Midbrain (tissue), 1 donor: ENCODE results near the gene RELN.

Experiments
- DNase-seq: peaks from one replicate; lab custom pipeline; 2025; lab: John Stamatoyannopoulos, UW

RELN gene

DNA sequence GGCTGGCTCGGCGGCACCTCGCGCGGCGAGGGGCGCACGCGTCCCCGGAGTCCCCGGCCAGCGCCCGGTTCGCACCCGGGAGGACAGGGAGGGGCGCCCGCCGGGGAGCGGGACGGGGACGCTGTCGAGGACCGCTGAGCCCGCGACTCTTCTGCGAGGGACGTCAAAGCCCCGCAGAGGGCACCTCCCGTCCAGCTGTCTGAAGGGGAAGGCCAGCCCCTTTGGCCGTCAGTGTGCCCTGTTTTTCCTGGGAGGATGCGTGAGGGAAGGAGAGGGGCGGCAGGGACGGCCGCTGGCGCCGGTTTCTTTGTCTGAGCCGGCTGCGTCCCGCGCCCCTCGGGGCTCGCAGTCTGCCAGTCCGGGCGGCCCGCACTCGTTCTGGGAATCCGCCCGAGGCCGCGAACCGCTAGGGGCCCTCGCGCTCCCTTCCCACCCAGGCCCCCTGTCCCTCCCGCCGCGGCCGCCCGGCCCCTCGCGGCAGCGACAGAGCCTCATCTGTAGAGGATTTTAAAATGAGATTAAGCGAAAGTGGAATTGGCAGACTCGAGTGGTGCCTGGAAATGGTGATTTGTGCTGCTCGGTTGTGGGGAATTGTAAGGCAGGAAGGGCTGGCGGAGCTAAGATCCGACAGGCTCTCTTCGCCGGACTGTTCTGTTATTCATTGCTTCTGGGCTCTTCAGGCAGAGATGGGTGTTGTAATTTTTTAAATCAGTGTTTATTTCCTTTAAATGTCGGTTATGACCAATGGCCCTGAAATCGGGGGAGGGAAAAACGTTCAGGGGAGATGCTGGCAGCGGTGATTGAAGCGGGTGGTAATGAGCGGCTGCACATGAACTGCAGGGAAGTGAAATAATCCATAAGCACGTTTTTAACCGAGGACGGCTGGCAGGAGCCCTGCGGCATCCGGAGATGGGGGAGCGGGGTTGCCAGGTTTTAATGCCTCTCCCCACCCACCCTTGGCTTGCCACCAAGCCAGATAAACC is 618 bp upstream of the RELN start:
- DNase-seq = no peak

DNA sequence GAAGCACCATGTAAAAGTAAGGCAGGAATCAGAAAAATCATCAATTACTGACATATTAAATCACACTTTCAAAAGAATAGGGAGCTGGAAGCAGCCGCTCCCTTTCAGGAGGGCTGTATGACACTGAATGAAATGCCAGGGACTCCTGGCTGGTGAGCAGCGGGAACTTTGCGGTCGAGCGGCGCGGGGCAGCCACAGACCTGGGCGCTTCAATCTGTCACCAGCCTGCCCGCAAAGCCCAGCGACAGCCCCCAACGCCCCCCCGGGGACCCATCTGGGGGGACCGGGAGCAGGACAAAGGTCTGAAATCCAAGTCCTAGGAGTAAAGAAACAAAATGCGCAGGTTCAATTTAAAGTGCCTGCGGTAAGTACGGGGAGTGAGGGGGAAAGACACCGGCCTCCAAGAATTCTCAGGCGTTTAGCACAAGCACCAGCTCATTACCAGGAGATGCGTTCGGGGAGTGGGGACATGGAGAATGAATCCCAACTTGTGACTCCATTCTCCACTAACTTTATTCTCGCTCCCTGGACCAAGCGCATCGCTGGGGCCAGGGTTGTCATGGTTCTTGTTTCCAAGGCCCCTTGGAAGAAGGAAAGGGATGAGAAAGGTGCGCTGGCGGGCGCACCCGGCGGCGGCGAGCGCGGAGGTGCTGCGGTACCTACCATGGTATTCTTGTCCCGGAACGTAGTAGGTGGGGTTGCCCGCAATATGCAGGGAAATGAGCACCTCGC is 824 bp downstream of the RELN start:
- DNase-seq = no peak

DNA sequence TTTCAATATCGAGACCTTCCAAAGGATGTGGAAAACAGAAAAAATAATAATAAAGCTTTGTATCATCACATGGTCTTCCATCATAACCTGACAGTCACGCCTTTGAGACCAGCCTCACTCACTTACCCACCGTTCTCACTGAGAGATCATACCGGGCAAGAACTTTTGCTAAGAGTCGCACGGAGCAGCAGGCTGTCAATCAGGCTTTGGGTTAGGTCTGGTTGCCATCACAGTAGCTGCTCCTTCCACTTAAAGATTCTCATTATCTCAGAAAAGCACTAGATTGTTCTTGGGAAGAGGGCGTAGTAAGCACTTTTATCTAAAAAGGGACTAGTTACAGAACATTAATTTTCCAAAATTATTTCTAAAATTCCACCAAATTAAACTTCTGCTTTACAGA is 2.0 kb downstream of the RELN start:
- no peak for DNase-seq

DNA sequence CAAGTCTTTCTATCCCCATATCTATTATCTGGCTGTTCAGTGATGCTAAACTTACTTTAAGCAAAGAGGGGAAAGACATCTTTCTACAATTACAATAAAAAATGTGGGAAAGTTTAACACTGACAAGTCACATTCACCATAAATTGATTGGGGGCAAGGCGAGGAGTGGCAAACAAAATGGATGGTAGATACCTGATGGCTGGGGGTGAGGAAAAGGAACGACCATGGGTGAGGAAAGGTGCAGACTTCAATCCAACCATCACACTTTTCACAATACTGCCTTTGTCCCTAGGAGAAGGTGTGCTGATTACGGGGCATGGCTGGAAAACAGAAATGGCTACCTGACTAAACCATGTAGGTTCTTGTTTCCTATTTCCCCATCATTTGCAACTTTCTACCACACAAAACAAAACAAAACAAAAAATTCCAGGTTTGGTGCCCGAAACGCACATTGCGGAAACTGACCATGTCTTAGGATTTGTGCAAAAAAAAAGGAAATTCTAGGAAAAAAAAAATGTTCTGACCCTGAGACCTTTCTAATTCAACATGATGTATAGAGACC is 3.8 kb downstream of the RELN start:
- DNase-seq = no peak

DNA sequence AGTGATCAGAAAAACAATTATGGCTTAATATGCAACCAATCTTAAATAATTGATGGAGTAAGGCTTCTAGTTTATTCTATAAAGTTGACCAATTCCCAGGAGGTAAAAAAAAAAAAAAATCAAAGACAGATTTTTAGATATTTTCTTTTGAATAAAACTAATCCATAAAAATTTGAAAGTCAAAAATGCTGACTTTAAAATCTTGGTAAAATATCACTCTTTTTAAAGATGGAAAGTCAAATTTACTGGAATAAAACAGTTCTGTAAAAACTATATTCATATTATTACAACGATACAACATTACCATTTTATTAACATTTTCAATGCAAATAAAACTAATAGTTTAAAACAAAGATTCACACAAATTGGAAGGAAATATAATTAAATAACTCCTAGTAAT is 5.4 kb downstream of the RELN start:
- no peak for DNase-seq

DNA sequence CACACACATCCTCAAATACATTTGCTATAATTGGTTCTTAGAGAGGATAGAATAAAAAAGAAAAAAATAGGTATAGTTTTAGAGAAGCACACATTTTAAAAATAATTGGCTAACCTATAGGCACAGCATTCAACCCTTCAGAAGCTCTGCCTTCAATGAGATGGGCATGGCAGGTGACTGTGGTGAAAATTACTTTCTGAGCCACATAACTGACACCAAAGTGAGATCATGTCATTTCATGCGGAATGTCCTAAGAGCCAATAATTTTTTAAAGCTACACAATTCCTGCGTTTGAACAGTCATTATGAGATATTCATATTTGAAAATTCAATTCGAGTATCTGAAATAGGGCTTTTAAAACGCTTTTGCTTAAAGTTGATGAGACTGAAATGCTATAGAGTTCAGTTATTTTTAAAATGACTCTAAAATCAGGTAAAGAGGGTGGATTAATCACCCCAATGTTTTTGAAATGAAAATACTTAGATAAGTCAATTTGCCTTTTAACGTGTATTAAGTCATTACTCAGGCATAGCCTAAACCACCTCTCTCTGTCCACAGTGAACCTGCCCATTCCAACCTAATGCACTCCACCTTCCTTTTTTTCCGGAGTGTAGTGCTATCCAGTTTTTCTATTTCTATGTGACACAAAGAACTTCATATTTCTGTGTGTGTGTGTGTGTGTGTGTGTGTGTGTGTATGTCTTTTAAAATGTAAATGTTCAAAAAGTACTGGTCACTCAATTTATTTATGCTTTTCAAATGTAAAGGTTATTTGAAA is 6.1 kb downstream of the RELN start:
- no peak for DNase-seq

DNA sequence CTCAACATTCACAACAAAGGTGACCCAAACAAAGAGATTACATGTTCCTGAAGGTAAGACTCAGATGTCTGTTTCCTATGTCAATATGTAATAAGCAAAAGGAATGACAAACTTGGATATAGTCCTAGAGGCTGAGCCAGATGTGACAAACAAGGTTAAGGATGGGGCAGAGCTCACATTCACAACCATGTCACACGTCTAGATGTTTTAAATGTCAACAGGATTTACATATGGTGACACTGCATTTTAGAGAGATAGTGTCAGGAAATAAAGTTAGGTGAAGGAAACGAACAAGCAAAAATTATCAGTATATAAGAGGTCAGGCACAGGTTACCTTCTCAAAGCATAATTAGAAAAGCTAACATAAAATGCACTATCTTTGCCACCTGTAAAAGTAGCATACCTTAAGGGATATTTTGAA is 8.4 kb downstream of the RELN start:
- DNase-seq = no peak

DNA sequence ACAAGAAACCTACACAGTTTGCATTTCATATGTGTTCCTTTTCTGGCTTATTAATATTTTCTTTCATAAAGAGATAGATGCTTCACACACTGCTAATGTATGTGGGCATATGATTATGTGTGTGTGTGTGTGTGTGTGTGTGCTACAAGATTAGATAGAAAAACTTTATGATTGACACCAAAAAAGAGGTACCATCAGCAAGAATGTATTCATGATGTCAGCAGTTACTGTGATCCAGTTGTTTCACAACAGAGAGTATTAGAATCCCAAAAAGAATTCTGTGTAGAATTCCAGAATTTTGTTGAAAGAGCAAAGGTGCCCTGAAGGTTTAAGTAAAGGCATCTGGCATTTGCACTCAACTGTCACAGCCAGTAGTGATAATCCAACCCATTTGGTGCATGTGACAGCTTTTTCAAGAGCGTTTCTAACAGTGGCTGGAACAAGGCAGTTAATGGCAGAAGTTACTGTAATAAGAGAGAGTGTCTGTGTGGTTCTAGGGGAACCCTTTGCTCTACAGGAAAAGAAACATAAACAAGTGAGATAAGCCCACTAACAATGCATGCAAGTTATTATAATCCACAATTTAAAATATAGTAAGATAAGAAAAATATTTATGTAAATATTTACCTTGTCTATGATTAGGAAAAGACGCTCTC is 16.6 kb downstream of the RELN start:
- no peak for DNase-seq

DNA sequence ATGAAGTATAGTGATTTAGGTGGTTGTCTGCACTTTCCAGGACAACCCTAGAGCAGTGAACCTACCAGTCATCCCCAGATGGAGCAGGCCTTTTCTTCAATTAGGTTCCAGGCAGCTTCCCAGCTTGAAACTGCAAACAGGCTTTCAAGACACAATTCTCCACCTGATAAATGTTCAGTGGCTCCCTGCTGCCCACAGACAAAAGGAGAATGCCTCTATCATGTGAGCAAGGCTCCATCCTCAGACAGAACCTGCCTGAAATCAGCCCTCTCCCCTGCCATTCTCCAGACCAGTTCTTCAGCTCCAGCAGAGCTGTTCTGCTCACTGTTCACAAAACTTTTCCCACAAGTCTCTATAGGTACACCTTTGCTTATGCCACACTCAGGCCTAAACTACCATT is 22.1 kb downstream of the RELN start:
- no peak for DNase-seq

DNA sequence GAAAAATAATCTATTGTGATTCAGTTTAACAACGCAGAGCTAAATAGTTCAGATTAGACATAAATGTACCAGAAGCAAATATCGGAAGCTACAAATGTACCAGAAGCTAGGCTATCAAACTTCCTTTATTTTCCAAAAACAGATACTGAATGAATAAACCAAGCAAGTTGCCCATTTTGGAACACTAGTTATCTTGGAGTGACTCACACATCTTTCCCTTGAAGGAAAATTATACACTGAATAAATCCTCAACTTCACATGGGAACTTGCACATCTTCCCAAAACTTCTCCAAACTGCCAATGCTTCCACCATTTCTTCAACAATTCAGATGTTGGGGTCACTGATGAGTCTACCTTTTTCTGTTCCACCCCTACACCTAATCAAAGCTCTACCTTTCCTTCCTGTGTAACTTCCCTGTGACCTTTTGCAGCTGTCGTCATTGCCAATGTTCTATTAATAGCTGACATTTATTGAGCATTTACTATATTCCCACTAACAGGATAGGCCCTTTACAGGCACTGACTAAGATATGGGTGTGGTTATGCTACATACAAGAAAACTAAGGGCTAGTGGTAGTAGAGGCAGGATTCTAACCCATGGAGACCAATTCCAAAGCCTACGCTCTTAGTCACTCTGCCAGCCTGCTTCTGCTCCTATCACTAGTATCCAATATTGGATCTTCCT is 22.7 kb downstream of the RELN start:
- DNase-seq = no peak

DNA sequence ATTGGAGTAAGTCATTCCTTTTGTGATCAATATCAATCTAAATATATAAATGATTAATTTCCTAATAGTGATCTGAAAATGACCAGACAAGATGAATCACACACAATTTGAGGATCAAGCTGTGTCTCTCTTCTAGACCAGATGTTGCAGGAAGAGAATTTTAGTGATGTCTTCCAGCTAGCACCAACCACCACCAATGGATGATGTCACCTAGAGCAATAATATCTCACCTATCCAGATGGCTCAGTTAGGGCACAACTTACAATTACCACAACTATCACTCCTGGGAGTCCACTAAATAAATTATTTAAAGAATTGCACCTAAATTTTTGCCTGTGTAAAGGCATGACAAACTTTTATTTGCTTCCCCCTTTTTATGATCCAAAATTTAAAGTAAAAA is 25.2 kb downstream of the RELN start:
- DNase-seq = no peak

DNA sequence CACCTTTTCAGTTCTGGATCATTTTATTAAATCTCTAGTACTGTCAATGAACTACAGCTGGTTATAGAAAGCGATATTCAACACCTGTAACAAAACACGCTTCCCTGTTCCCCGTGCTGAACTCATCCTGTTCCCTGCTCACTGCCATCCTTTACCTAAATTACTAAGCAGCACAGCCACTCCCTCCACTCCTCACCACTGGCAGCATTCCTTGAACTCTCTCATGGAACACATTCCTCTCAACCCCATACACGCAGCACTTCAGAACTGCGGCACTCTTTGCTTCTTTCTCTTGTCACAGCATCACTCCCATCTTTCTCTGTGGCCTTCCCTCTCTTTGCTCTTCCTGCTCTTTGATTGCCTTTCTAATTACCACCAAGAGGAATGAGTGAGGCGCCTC is 27.4 kb downstream of the RELN start:
- DNase-seq = no peak

DNA sequence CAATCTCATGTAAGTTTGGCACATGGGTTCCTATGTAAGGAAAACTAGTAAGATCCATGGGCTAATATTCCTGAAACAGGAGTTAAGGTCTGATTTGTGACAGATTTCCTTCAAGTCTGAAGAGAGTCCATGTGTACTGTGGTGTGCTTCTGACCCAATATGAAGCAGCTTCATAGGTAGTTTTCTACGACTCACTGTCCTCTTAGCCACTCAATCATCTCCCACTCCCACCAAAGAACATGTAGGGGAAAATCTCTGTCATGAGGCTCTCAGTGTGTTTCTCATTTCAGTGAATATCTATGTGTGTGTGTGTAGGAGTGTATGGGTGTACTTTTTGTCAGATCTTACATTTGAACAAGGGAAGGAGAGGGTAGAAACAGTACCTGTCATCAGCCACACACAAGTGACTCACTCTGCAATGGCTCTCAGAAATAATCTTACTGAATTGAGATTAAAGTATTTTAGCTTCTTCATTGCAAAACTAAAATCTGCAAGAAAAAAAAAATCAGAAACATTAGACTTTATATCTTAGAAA is 31.1 kb downstream of the RELN start:
- DNase-seq = no peak

DNA sequence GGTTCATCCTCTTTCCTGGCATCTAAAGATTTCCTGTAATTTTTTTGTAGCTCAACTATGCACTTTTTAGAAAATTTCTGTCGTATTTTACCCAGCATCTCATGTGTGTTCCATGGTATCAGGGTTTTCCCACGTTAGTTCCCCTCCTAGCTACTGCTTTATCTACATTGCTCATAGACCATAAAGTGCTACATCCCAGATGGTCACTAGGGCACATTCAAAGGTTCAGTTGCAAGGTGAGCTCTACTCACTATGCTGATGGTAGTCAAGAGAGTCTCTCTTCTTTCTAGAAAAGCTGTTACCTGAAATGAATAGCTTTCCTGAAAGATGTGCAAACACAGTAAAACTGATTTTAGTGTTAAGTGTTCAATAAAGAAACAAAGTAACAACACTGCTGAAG is 33.5 kb downstream of the RELN start:
- DNase-seq = no peak

DNA sequence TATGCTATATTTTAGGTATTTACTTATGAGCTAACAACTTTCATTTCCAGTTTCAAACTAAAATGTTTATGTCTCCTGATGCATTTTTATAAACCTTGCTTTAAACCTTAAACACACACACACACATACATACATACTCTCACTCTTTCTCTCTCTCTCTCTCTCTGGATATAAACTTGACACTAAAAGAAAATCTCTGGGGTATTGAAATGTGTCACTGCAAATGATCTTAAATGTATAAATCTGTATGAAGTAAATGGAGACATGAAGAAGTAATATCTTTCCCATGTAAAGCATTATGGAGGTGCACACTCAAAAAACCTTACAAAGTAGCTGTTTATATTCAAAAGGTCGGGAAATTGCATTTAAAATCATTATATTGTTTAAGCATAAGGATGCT is 37.0 kb downstream of the RELN start:
- no peak for DNase-seq

DNA sequence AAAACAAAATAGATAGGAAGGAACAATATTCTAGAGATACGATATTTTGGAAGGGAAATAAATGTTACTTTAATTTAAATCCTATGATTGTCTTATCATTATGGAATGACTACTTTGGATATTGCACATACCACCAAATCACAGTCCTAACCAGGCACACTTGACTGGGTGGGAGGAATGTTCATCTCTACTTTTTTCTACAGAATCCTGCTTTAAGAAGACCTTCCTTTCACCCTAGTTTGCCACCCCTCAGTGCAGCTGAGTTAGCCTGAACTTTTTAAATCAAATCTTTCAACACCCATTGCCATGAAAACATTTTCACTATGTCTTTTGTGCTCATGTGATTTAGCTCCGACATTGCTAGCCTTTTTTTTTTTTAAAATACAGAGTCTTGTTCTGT is 38.1 kb downstream of the RELN start:
- DNase-seq = no peak

DNA sequence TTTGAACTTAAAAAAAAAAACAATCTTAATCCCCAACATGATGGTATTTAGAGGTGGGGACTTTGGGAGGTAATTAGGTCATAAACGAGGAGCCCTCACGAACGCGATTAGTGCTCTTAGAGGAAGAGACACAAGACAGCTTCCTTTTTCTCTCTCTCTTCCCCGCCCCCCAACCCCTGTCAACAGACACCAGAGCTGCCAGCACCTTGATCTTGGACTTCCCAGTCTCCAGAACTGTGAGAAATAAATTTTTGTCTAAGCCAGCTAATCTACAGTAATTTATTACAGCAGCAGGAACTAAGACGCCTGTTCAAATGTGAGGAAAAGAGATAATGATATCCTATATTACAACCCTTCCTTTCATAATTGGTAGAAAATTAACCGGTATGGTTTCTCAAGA is 40.1 kb downstream of the RELN start:
- no peak for DNase-seq

DNA sequence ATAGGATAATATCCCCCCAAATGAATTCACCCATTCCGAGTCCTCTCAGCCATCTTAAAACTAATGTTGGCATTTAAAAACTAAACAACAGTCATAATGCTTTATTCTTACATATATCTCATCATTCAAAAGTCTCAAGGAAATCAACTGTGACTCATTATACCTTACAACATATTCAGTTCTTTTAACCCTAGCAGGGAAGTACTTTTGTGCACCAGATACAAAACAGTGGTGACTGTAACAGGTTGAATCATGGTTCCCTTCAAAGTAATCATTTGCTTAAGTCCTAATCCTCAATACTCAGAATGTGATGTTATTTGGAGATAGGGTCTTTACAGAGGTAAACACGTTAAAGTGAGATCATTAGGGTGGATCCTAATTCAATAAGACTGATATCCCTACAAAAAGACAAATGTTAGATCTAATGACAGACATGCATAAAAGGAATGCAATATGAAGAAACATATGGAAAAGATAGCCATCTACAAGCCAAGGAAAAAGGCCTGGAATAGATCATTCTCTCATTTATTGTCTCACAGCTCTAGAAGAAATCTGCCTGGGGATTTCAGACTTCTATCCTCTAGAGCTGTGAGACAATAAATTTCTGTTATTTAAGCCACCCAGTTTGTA is 42.3 kb downstream of the RELN start:
- no peak for DNase-seq

DNA sequence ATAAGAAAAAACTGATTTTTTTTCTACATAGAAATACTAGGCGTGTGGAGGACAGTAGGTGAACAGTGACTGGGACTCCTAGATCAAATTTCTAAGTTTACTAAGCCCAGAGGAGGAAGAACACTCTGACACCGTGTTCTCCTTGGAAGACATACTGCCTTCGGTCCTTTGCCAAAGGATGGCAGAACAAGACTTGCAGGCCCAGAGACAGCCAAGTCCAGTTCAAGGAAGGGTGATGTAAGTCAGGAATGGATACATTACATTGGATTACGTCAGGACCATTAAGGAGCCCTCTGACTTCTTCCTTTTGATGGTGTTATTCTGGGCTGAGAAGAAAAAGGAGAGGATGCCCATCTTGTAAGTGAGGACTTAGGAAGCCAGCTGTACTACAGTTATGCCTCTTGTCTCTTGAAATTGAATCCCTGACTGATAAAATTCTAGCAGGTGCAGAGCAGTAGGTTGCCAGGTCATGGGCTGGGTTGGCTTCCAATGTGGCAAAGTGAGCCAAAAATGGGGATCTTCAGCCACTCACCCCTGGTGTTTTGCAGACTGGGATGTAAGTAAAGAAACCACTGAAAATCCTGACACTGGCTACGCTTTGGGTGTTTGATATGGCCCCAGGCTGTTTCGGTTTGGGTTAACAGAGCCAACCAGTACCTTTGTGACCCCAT is 45.1 kb downstream of the RELN start:
- DNase-seq = no peak

DNA sequence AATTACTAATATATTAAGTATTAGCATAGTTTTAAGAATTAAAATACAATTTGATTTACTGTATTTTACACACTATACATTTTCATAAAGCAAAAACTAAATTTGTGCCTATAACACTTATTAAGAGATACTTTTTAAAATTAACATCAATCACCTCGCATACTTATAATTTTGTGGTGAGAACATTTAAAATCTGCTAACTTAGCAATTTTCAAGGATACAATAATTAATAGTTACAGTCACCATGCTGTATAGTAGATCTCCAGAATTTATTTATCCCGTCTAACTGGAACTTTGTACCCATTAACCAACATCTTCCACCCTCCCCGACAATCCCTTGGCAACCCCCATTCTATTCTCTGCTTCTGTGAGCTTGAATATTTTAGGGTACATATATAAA is 47.5 kb downstream of the RELN start:
- DNase-seq = no peak
